ENCODE results near the gene ANGEL1.

Gene ANGEL1

DNA sequence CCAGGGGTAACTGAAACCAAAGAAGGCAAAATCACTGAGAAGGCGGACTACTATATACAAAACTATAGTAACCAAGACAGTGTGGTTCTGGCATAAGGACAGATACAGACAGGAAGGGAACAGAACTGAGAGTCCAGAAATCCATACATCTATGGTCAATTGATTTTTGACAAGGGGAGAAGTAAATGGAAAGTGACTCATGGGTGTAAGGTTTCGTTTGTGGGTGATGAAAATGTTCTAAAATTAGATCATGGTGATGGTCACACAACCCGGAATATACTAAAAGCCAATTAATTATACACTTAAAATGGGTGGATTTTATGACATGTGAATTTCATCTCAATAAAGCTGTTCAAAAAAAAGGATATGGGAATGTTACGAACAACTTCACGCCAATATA is 18.7 kb downstream of the ANGEL1 start:
- Histone ChIP-seq H3K4me1 (ENCODE audit: control insufficient read depth in 5 of 5, insufficient read depth in 5 of 5, low read length in 5 of 5) (peaks cover 0 to under 1% (median 0%) of the 10 kb centered on the region in 5 donors), H3K9ac (ENCODE audit: low read length in 5 of 5) (no peak overlapping the region), H3K27me3 (ENCODE audit: control insufficient read depth in 5 of 5, insufficient read depth in 4 of 5, low read length in 5 of 5) (no peaks in the 10 kb centered on the region), H3K9me3 (ENCODE audit: control insufficient read depth in 5 of 5, low read length in 5 of 5) (no peaks in the 10 kb centered on the region), H3K27ac (ENCODE audit: low read depth, low read length) (no peak overlapping the region), H3K36me3 (ENCODE audit: control insufficient read depth in 5 of 5, insufficient read depth in 5 of 5, low read length in 5 of 5) (peaks cover 31 to 53% (median 39%) of the 10 kb centered on the region in 5 donors), H3K4me3 (ENCODE audit: low read depth in 1 of 5, low read length in 5 of 5) (no peak overlapping the region)

DNA sequence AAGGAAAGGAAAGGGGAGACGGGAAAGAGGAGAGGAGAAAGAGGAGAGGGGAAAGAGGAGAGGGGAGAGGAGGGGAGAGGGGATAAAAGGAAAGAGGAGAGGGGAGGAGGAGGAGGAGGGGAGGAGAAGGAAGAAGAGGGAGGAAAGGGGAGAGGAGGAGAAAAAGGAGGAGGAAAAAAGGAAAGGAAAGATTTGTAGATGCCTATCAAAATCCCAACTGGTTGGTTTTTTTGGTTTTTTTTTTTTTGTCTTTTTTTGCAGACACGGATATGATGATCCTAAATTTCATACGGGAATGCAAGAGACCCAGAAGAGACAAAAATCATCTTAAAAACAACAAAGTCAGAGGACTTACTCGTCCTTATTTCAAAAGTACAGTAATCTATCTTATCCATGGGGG is 19.4 kb downstream of the ANGEL1 start:
- Histone ChIP-seq H3K27ac (ENCODE audit: low read depth, low read length) (no peak overlapping the region), H3K4me3 (ENCODE audit: low read depth in 1 of 5, low read length in 5 of 5) (no peak overlapping the region), H3K9ac (ENCODE audit: low read length in 5 of 5) (no peak overlapping the region), H3K27me3 (ENCODE audit: control insufficient read depth in 5 of 5, insufficient read depth in 4 of 5, low read length in 5 of 5) (no peaks in the 10 kb centered on the region), H3K36me3 (ENCODE audit: control insufficient read depth in 5 of 5, insufficient read depth in 5 of 5, low read length in 5 of 5) (peaks cover 29 to 54% (median 42%) of the 10 kb centered on the region in 5 donors), H3K4me1 (ENCODE audit: control insufficient read depth in 5 of 5, insufficient read depth in 5 of 5, low read length in 5 of 5) (peaks cover 0 to 3% (median 2%) of the 10 kb centered on the region in 5 donors), H3K9me3 (ENCODE audit: control insufficient read depth in 5 of 5, low read length in 5 of 5) (no peaks in the 10 kb centered on the region)

DNA sequence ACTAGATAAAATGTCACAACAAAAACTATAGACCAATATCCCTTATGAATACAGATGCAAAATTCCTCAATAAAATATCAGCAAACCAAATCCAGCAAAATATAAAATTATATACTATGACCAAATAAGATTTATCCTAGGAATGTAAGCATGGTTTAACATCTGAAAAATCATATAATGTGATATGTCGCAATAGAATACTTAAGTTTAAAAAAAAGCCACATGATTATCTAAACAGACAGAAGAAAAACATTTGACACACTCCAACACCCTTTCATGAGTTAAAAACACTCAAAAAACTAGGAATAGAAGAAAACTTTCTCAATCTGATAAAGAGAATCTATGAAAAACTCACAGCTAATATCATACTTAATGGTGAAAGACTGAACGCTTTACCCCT is 20.3 kb downstream of the ANGEL1 start:
- no peak overlapping the region for H3K27ac ChIP-seq (ENCODE audit: low read depth, low read length)
- no peaks in the 10 kb centered on the region for H3K9me3 ChIP-seq (ENCODE audit: control insufficient read depth in 5 of 5, low read length in 5 of 5)
- peaks cover 26 to 54% (median 44%) of the 10 kb centered on the region in 5 donors for H3K36me3 ChIP-seq (ENCODE audit: control insufficient read depth in 5 of 5, insufficient read depth in 5 of 5, low read length in 5 of 5)
- no peak overlapping the region for H3K4me3 ChIP-seq (ENCODE audit: low read depth in 1 of 5, low read length in 5 of 5)
- no peaks in the 10 kb centered on the region for H3K27me3 ChIP-seq (ENCODE audit: control insufficient read depth in 5 of 5, insufficient read depth in 4 of 5, low read length in 5 of 5)
- peaks cover 0 to 8% (median 2%) of the 10 kb centered on the region in 5 donors for H3K4me1 ChIP-seq (ENCODE audit: control insufficient read depth in 5 of 5, insufficient read depth in 5 of 5, low read length in 5 of 5)
- H3K9ac ChIP-seq (ENCODE audit: low read length in 5 of 5) = no peak overlapping the region

DNA sequence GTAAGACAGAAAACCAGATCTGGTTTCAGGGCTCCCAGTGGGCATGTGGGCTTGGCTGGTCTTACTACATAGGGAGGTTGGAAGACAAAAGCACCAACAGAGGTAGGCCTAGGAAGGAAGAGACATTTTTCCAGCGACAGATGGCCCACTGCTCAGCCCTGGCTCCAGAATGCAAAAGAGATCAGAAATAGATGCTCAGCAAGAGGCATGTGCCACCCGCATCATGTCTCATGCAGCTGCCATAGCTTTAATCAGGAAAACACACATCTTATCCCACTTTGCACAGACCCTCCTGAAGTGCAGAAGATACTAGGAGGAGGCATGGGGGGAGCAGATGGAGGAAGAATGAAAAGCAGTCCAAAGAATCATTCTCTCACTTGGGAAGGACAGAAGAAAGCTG is 26.1 kb downstream of the ANGEL1 start:
- H3K4me1 ChIP-seq (ENCODE audit: control insufficient read depth in 5 of 5, insufficient read depth in 5 of 5, low read length in 5 of 5) = peaks cover 3 to 24% (median 12%) of the 10 kb centered on the region in 5 donors
- H3K27ac ChIP-seq (ENCODE audit: low read depth, low read length) = no peak overlapping the region
- H3K36me3 ChIP-seq (ENCODE audit: control insufficient read depth in 5 of 5, insufficient read depth in 5 of 5, low read length in 5 of 5) = peaks cover 11 to 74% (median 62%) of the 10 kb centered on the region in 5 donors

DNA sequence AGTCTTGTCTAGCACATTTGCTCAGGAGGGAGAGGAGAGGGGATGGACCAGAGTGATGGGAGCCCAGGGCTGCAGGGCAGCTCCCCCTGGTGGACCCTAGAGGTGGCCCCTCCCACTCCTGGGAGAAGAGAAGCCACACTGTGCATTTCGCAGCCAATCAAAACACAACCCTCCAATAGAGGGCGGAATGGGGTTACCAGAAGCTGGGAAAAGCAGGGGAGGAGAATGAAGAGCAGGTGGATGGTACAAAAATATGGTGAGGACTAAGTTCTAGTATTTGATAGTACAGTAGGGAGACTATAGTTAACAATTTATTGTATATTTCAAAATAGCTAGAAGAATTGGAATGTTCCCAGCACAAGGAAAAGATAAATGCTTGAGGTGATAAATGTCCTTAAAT is 27.8 kb downstream of the ANGEL1 start:
- Histone ChIP-seq H3K36me3 (ENCODE audit: control insufficient read depth in 5 of 5, insufficient read depth in 5 of 5, low read length in 5 of 5) (peaks cover 0 to 74% (median 59%) of the 10 kb centered on the region in 5 donors), H3K27me3 (ENCODE audit: control insufficient read depth in 5 of 5, insufficient read depth in 4 of 5, low read length in 5 of 5) (no peaks in the 10 kb centered on the region), H3K9ac (ENCODE audit: low read length in 5 of 5) (no peak overlapping the region), H3K9me3 (ENCODE audit: control insufficient read depth in 5 of 5, low read length in 5 of 5) (no peaks in the 10 kb centered on the region), H3K4me3 (ENCODE audit: low read depth in 1 of 5, low read length in 5 of 5) (no peak overlapping the region), H3K27ac (ENCODE audit: low read depth, low read length) (no peak overlapping the region), H3K4me1 (ENCODE audit: control insufficient read depth in 5 of 5, insufficient read depth in 5 of 5, low read length in 5 of 5) (peaks cover 3 to 27% (median 12%) of the 10 kb centered on the region in 5 donors)

More for the DNA sequence above, 26.1 kb downstream of the ANGEL1 start:
- no peaks in the 10 kb centered on the region for H3K9me3 ChIP-seq (ENCODE audit: control insufficient read depth in 5 of 5, low read length in 5 of 5)
- H3K9ac ChIP-seq (ENCODE audit: low read length in 5 of 5) = no peak overlapping the region
- no peaks in the 10 kb centered on the region for H3K27me3 ChIP-seq (ENCODE audit: control insufficient read depth in 5 of 5, insufficient read depth in 4 of 5, low read length in 5 of 5)
- no peak overlapping the region for H3K4me3 ChIP-seq (ENCODE audit: low read depth in 1 of 5, low read length in 5 of 5)

DNA sequence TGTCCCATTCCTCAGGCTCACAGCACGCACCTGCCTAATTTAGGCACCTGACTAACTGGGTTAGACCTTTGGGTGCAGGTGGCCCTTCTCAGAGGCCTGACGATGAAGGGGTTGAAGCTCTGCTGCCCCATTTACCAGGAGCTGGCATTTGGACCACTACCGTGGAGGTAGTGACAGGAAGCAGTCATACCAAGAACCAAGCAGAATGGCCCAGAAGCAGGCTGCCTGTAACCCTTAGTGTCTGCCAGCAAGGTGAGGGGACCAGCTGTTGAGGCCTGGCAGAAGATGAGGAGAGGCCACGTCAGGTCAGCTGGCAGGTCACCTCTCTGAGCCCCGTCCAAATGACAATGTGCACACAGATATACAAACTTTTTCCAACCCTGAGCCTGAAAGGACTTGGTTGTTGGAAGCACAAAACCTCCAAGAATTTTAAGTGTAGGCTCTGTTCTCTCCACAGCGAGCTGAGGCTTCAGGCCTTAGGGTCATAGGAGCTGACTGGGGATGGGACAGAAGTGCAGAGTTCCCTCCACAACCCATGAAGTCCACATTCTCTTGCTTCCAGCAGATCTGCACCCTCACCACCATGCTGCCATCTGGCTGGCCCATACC is 28.3 kb downstream of the ANGEL1 start:
- Histone ChIP-seq H3K4me1 (ENCODE audit: control insufficient read depth in 5 of 5, insufficient read depth in 5 of 5, low read length in 5 of 5) (peaks cover 3 to 27% (median 12%) of the 10 kb centered on the region in 5 donors), H3K27ac (ENCODE audit: low read depth, low read length) (no peak overlapping the region), H3K36me3 (ENCODE audit: control insufficient read depth in 5 of 5, insufficient read depth in 5 of 5, low read length in 5 of 5) (peaks cover 0 to 75% (median 62%) of the 10 kb centered on the region in 5 donors), H3K9ac (ENCODE audit: low read length in 5 of 5) (no peak overlapping the region), H3K4me3 (ENCODE audit: low read depth in 1 of 5, low read length in 5 of 5) (no peak overlapping the region), H3K27me3 (ENCODE audit: control insufficient read depth in 5 of 5, insufficient read depth in 4 of 5, low read length in 5 of 5) (no peaks in the 10 kb centered on the region), H3K9me3 (ENCODE audit: control insufficient read depth in 5 of 5, low read length in 5 of 5) (no peaks in the 10 kb centered on the region)

DNA sequence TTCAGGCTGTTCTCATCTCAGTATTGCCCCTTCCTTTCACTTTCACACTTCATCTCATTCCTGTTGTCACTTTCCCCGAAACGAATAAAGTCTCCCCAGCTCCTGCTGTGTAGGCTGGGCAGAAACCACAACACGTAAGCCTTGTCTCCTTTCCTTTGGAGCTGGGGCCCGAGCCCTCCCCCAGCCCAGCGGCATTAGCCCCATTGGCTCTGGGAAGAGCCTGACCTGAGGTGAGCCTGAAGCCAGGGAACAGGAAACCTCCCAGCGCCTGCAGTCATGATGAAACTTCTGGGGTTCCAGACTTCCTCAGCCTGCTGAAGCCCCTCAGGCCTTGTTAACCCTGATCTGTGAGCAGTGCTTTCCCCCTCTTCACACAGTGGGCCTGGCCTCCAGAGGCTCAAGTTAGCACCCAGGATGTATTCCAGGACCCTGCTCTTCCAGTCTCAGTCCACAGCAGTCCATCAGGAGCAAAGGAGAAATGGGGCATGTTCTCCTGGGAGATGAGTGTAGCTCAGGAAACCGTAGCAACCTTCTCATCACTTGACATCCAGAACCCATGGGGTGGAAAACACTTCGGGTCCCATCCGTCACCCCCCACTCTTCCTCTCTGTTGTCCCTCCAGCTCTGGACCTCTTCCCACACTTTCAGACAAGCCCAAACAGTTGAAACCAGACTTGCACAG is 29.7 kb downstream of the ANGEL1 start:
- no peak overlapping the region for H3K4me3 ChIP-seq (ENCODE audit: low read depth in 1 of 5, low read length in 5 of 5)
- H3K27ac ChIP-seq (ENCODE audit: low read depth, low read length) = no peak overlapping the region
- no peaks in the 10 kb centered on the region for H3K9me3 ChIP-seq (ENCODE audit: control insufficient read depth in 5 of 5, low read length in 5 of 5)
- H3K9ac ChIP-seq (ENCODE audit: low read length in 5 of 5) = no peak overlapping the region
- H3K27me3 ChIP-seq (ENCODE audit: control insufficient read depth in 5 of 5, insufficient read depth in 4 of 5, low read length in 5 of 5) = no peaks in the 10 kb centered on the region
- peaks cover 3 to 25% (median 10%) of the 10 kb centered on the region in 5 donors for H3K4me1 ChIP-seq (ENCODE audit: control insufficient read depth in 5 of 5, insufficient read depth in 5 of 5, low read length in 5 of 5)
- peaks cover 0 to 71% (median 58%) of the 10 kb centered on the region in 5 donors for H3K36me3 ChIP-seq (ENCODE audit: control insufficient read depth in 5 of 5, insufficient read depth in 5 of 5, low read length in 5 of 5)

DNA sequence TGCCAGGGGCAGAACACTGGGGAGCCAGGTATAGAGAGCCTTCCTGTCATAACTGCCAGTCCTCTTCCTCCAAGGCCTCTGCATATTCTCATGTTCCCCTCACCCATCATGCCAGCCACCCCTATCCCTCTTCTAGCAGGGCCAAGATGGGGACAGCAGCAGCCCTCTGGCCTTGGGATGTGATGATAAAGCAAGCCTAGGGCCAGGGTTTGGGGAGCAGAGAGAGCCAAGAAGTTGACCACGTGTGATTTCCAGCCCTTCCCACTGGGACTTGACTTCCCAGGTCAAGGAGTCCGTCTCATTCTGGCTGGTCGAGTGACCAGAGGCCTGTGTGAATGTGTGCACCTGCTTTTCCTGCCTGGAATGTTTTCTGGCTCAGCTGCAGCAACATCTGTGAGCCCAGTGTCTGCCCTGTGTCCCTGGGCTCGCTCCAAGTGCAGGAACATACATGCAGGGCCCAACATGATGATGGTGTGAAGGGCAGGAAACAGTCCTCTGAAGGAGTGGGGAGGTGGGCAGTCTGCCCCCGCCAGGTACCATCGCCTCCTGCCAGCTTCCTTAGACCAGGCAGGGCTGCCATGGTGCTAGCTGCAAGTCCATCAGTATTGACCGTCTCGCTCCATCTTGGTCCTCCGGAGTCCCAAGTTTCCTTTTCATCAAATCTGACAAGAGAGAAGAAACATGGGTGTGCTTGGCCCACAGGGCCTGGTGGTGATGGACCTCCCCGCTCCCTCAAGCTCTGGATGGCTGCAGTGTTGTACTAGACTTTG is 30.4 kb downstream of the ANGEL1 start:
- H3K4me3 ChIP-seq (ENCODE audit: low read depth in 1 of 5, low read length in 5 of 5) = no peak overlapping the region
- H3K27ac ChIP-seq (ENCODE audit: low read depth, low read length) = peak overlapping the region; percentile 16
- no peak overlapping the region for H3K9ac ChIP-seq (ENCODE audit: low read length in 5 of 5)
- peaks cover 3 to 28% (median 15%) of the 10 kb centered on the region in 5 donors for H3K4me1 ChIP-seq (ENCODE audit: control insufficient read depth in 5 of 5, insufficient read depth in 5 of 5, low read length in 5 of 5)
- H3K9me3 ChIP-seq (ENCODE audit: control insufficient read depth in 5 of 5, low read length in 5 of 5) = no peaks in the 10 kb centered on the region
- H3K36me3 ChIP-seq (ENCODE audit: control insufficient read depth in 5 of 5, insufficient read depth in 5 of 5, low read length in 5 of 5) = peaks cover 0 to 68% (median 53%) of the 10 kb centered on the region in 5 donors
- no peaks in the 10 kb centered on the region for H3K27me3 ChIP-seq (ENCODE audit: control insufficient read depth in 5 of 5, insufficient read depth in 4 of 5, low read length in 5 of 5)

DNA sequence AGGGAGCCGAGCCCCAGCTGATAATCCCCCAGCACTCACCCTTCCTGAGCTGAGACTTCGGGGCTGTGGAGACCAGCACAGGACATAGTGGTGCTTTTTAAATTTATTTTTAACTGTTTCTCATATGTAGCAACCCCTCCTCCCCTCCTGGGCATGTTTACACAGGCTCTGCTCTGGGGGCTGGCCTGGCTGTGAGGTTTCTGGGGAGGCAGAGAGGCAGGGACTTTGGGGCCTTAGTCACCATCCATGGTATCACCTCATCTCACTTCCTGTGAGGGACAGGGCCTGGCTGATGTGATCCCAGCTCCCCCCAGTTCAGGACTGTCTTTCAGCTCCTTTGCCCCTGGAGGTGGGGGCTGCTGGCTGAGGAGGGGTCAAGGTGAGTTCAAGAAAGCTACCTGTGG is 31.0 kb downstream of the ANGEL1 start:
- Histone ChIP-seq H3K4me3 (ENCODE audit: low read depth in 1 of 5, low read length in 5 of 5) (no peak overlapping the region), H3K4me1 (ENCODE audit: control insufficient read depth in 5 of 5, insufficient read depth in 5 of 5, low read length in 5 of 5) (peaks cover 3 to 29% (median 15%) of the 10 kb centered on the region in 5 donors), H3K27ac (ENCODE audit: low read depth, low read length) (peak overlapping the region; percentile 16)

More for the DNA sequence above, 31.0 kb downstream of the ANGEL1 start:
- H3K9ac ChIP-seq (ENCODE audit: low read length in 5 of 5) = no peak overlapping the region
- H3K9me3 ChIP-seq (ENCODE audit: control insufficient read depth in 5 of 5, low read length in 5 of 5) = no peaks in the 10 kb centered on the region
- H3K27me3 ChIP-seq (ENCODE audit: control insufficient read depth in 5 of 5, insufficient read depth in 4 of 5, low read length in 5 of 5) = no peaks in the 10 kb centered on the region
- peaks cover 0 to 67% (median 49%) of the 10 kb centered on the region in 5 donors for H3K36me3 ChIP-seq (ENCODE audit: control insufficient read depth in 5 of 5, insufficient read depth in 5 of 5, low read length in 5 of 5)

Data from subcutaneous abdominal adipose tissue (tissue), 5 donors.